IMR-90 (cell line): ENCODE results near the gene HAS3. TPM values are rescaled to one million over a fixed set of nuclear protein-coding genes. Genes with fewer than 3 reads are reported as not detected.

Experiments used
- ATAC-seq: fragments of 200-7000 bp; cut with Tn5 transposase; 2 replicates; pipeline ENCODE4 v1.9.1; 2020; ENCODE audit warnings: low read depth, mild to moderate bottlenecking, moderate library complexity
- BruUV-seq: library from RNA; stranded (reverse); fragments of 400-500 nt; replicated peaks from 2 replicates; lab custom pipeline; 2021; lab: Mats Ljungman, UMichigan
- CTCF ChIA-PET: fragments of 300-600 bp; formaldehyde crosslinking; extraction: SDS; loops from one replicate; lab custom pipeline; 2021; ENCODE audit warnings: antibody characterized with exemption; lab: Yijun Ruan, JAX
- POLR2A ChIA-PET: fragments of 300-600 bp; sonication (Branson Sonifier 250); formaldehyde crosslinking; loops from one replicate; lab custom pipeline; 2022; ENCODE audit warnings: antibody characterized with exemption; ENCODE audit not compliant: unreplicated experiment; lab: Charles Lee
- DNase-seq: peaks from one replicate; pipeline ENCODE4 v3.0.0; 2013
- H2AFZ ChIP-seq: replicated peaks from 2 replicates; pipeline ENCODE3; 2013; ENCODE audit warnings: low read length, mild to moderate bottlenecking; ENCODE audit not compliant: poor library complexity
- H2AK5ac ChIP-seq: 2 replicates; pipeline ENCODE4 v1.6.1; 2013; ENCODE audit warnings: low read depth, low read length, inconsistent platforms
- H2AK9ac ChIP-seq: replicated peaks from 2 replicates; pipeline ENCODE3; 2013; ENCODE audit warnings: mild to moderate bottlenecking, low read depth, low read length, moderate library complexity; ENCODE audit not compliant: poor library complexity
- H2BK120ac ChIP-seq: 2 replicates; pipeline ENCODE4 v1.6.1; 2013; ENCODE audit warnings: low read depth, low read length, inconsistent platforms
- H2BK15ac ChIP-seq: 3 replicates; pipeline ENCODE4 v1.6.1; 2013; ENCODE audit warnings: low read depth, low read length, inconsistent platforms
- H2BK20ac ChIP-seq: 2 replicates; pipeline ENCODE4 v1.6.1; 2013; ENCODE audit warnings: low read depth, mild to moderate bottlenecking, inconsistent platforms, low read length, moderate library complexity
- H2BK5ac ChIP-seq: 2 replicates; pipeline ENCODE4 v1.6.1; 2013; ENCODE audit warnings: mild to moderate bottlenecking, low read depth, low read length, inconsistent platforms; ENCODE audit not compliant: poor library complexity, severe bottlenecking
- H3K14ac ChIP-seq: replicated peaks from 2 replicates; pipeline ENCODE4 v1.6.1; 2013; ENCODE audit warnings: low read depth, low read length, inconsistent platforms
- H3K18ac ChIP-seq: 2 replicates; pipeline ENCODE4 v1.6.1; 2013; ENCODE audit warnings: low read depth, low read length, control low read depth
- H3K23ac ChIP-seq: 2 replicates; pipeline ENCODE4 v1.6.1; 2013; ENCODE audit warnings: low read depth, low read length, inconsistent platforms
- H3K27ac ChIP-seq: 2 replicates; pipeline ENCODE4 v1.5.1; 2013; ENCODE audit warnings: mild to moderate bottlenecking, control low read depth, low read length; ENCODE audit not compliant: insufficient read depth
- H3K27me3 ChIP-seq: 2 replicates; pipeline ENCODE4 v1.6.1; 2013; ENCODE audit warnings: low read length; ENCODE audit not compliant: control insufficient read depth, insufficient read depth
- H3K36me3 ChIP-seq: 2 replicates; pipeline ENCODE4 v1.6.1; 2013; ENCODE audit warnings: low read length, mixed read lengths; ENCODE audit not compliant: control insufficient read depth, insufficient read depth
- H3K4ac ChIP-seq: 2 replicates; pipeline ENCODE4 v1.6.1; 2013; ENCODE audit warnings: low read depth, low read length, inconsistent platforms
- H3K4me1 ChIP-seq: 2 replicates; pipeline ENCODE4 v1.6.1; 2013; ENCODE audit warnings: low read length, mixed read lengths; ENCODE audit not compliant: control insufficient read depth, insufficient read depth
- H3K4me2 ChIP-seq: 2 replicates; pipeline ENCODE4 v1.6.1; 2013; ENCODE audit warnings: low read depth, mild to moderate bottlenecking, control low read depth, low read length, moderate library complexity
- H3K4me3 ChIP-seq: 2 replicates; pipeline ENCODE4 v1.5.1; 2013; ENCODE audit warnings: low read depth, mild to moderate bottlenecking, control low read depth, low read length, moderate library complexity; ENCODE audit not compliant: insufficient read depth
- H3K56ac ChIP-seq: 2 replicates; pipeline ENCODE4 v1.6.1; 2013; ENCODE audit warnings: low read length, inconsistent platforms; ENCODE audit not compliant: insufficient read depth; ENCODE audit errors: extremely low read depth
- H3K79me1 ChIP-seq, 2 experiments: 2 replicates each; pipeline ENCODE4 v1.6.1; 2013; ENCODE audit warnings: low read length in 2 of 2, inconsistent platforms in 1 of 2, low read depth in 1 of 2
- H3K9ac ChIP-seq: 2 replicates; pipeline ENCODE4 v1.6.1; 2013; ENCODE audit warnings: low read depth, low read length, control low read depth
- H3K9me1 ChIP-seq: 2 replicates; pipeline ENCODE4 v1.6.1; 2013; ENCODE audit warnings: low read length, inconsistent platforms; ENCODE audit not compliant: insufficient read depth
- H3K9me3 ChIP-seq: 2 replicates; pipeline ENCODE4 v1.6.1; 2013; ENCODE audit warnings: low read length; ENCODE audit not compliant: control insufficient read depth, insufficient read depth
- H4K20me1 ChIP-seq: 2 replicates; pipeline ENCODE4 v1.6.1; 2013; ENCODE audit warnings: low read length, inconsistent platforms; ENCODE audit not compliant: insufficient read depth
- H4K5ac ChIP-seq: 2 replicates; pipeline ENCODE4 v1.6.1; 2013; ENCODE audit warnings: mild to moderate bottlenecking, low read depth, low read length, control low read depth
- H4K8ac ChIP-seq, 2 experiments: 2 replicates each; pipeline ENCODE4 v1.6.1; 2013; ENCODE audit warnings: low read depth in 2 of 2, low read length in 2 of 2, control low read depth in 1 of 2, inconsistent platforms in 1 of 2
- H4K91ac ChIP-seq: 2 replicates; pipeline ENCODE4 v1.6.1; 2013; ENCODE audit warnings: low read depth, low read length, inconsistent platforms; ENCODE audit not compliant: insufficient read depth
- BHLHE40 ChIP-seq: fragments of 150-350 bp; IDR thresholded peaks from 2 replicates; pipeline ENCODE4 v1.6.1; 2016; ENCODE audit warnings: mild to moderate bottlenecking, low read depth, low read length
- CEBPB ChIP-seq: IDR thresholded peaks from 2 replicates; pipeline ENCODE4 v1.6.1; 2012; ENCODE audit warnings: low read depth, low read length, improper control_type of control experiment
- CHD1 ChIP-seq: IDR thresholded peaks from 2 replicates; pipeline ENCODE4 v1.6.1; 2012; ENCODE audit warnings: low read depth, low read length, improper control_type of control experiment
- CTCF ChIP-seq: conservative IDR thresholded peaks from 2 replicates; pipeline ENCODE4 v1.5.1; 2012; ENCODE audit warnings: mild to moderate bottlenecking, low read depth, low read length, improper control_type of control experiment
- ELK1 ChIP-seq: fragments of 150-350 bp; IDR thresholded peaks from 2 replicates; pipeline ENCODE4 v1.6.1; 2016; ENCODE audit warnings: low read depth, mild to moderate bottlenecking, low read length, moderate library complexity, borderline replicate concordance
- FOS ChIP-seq: fragments of 150-350 bp; IDR thresholded peaks from 2 replicates; pipeline ENCODE4 v1.6.1; 2016; ENCODE audit warnings: low read depth, low read length
- MAFK ChIP-seq: IDR thresholded peaks from 2 replicates; pipeline ENCODE4 v1.6.1; 2012; ENCODE audit warnings: low read depth, low read length, improper control_type of control experiment
- MAZ ChIP-seq: IDR thresholded peaks from 2 replicates; pipeline ENCODE4 v1.6.1; 2012; ENCODE audit warnings: low read depth, mild to moderate bottlenecking, low read length, improper control_type of control experiment, moderate library complexity, borderline replicate concordance
- MXI1 ChIP-seq: IDR thresholded peaks from 2 replicates; pipeline ENCODE4 v1.6.1; 2012; ENCODE audit warnings: low read depth, mild to moderate bottlenecking, low read length, moderate library complexity, borderline replicate concordance
- NFE2L2 ChIP-seq: fragments of 150-350 bp; IDR thresholded peaks from 2 replicates; pipeline ENCODE4 v1.6.1; 2016; ENCODE audit warnings: low read depth, mild to moderate bottlenecking, low read length
- POLR2A ChIP-seq: IDR thresholded peaks from 2 replicates; pipeline ENCODE4 v1.6.1; 2012; ENCODE audit warnings: mild to moderate bottlenecking, low read depth, low read length
- RAD21 ChIP-seq: IDR thresholded peaks from 2 replicates; pipeline ENCODE4 v1.6.1; 2012; ENCODE audit warnings: low read length, improper control_type of control experiment
- RCOR1 ChIP-seq: IDR thresholded peaks from 2 replicates; pipeline ENCODE4 v1.6.1; 2012; ENCODE audit warnings: mild to moderate bottlenecking, low read length, improper control_type of control experiment; ENCODE audit not compliant: insufficient replicate concordance
- RFX5 ChIP-seq: IDR thresholded peaks from 2 replicates; pipeline ENCODE4 v1.8.0; 2012; ENCODE audit warnings: low read depth, mild to moderate bottlenecking, low read length, moderate library complexity
- SMC3 ChIP-seq: fragments of 150-350 bp; IDR thresholded peaks from 2 replicates; pipeline ENCODE4 v1.6.1; 2016; ENCODE audit warnings: low read depth, mild to moderate bottlenecking, antibody characterized with exemption, low read length, moderate library complexity
- USF2 ChIP-seq: fragments of 150-350 bp; IDR thresholded peaks from 2 replicates; pipeline ENCODE4 v1.6.1; 2017; ENCODE audit warnings: mild to moderate bottlenecking, antibody characterized with exemption, low read length, low read depth
- WGBS, 2 experiments: methylation state at CpG; one replicate each; pipeline versions ENCODE4 v1.1.5 to v1.1.7; 2013; ENCODE audit warnings: missing lambda C conversion rate in 2 of 2; ENCODE audit not compliant: insufficient read length in 1 of 2; ENCODE audit errors: extremely low coverage in 2 of 2; 5-methylcytosine and 5-hydroxymethylcytosine counted together
- dilution Hi-C: fragments of 300-500 bp; cut with HindIII; formaldehyde crosslinking; loops from one replicate; pipeline ENCODE4 v1.14.3; 2018; ENCODE audit warnings: low sequenced_read_pairs; ENCODE audit not compliant: unreplicated experiment
- in situ Hi-C: fragments of 300-500 bp; cut with MboI; formaldehyde crosslinking; loops from 3 replicates; pipeline ENCODE4 v1.14.3; 2019; ENCODE audit warnings: low sequenced_read_pairs, inconsistent platforms, mixed read lengths
- intact Hi-C: fragments of 100-400 bp; cut with micrococcal nuclease; formaldehyde crosslinking; loops from 2 replicates; pipeline ENCODE4 v1.10.0; 2022
- polyA plus RNA-seq, 3 experiments: library from polyadenylated mRNA; depleted of rRNA; stranded (reverse); fragments of >200 nt; gene quantifications; 2 replicates each; pipeline ENCODE4 v1.2.3, GENCODE V29; 2012; ENCODE audit warnings: low replicate concordance in 1 of 3
- total RNA-seq: library from RNA; depleted of rRNA; stranded (reverse); fragments of >200 nt; gene quantifications from 2 replicates; pipeline ENCODE4 v1.2.3, GENCODE V29; 2012

Gene HAS3
- total and polyA plus RNA-seq, 2 of the 4 experiments (the other 2 are of a cell fraction): 0.36 to 0.97 TPM

- Histone ChIP-seq H4K5ac (no peak overlapping the region), H3K9me3 (no peaks in the 10 kb centered on the region), H2AK5ac (no peak overlapping the region), H3K4me2 (no peak overlapping the region), H4K91ac (no peak overlapping the region), H2BK120ac (no peak overlapping the region), H3K56ac (no peak overlapping the region), H2BK20ac (no peak overlapping the region), H3K4me3 (no peak overlapping the region), H3K79me1 (peaks cover 17 to 51% of the 10 kb centered on the region in 2 experiments), H3K18ac (no peak overlapping the region), H2AK9ac (no peak overlapping the region), H3K27me3 (no peaks in the 10 kb centered on the region), H2BK15ac (no peak overlapping the region), H3K23ac (no peak overlapping the region), H3K4ac (no peak overlapping the region), H3K4me1 (no peaks in the 10 kb centered on the region), H3K9ac (no peak overlapping the region), H3K9me1 (no peaks in the 10 kb centered on the region; the same call in 1 of the 2 replicates), H3K27ac (no peak overlapping the region), H3K36me3 (peaks cover 3% of the 10 kb centered on the region), H3K14ac (no peak overlapping the region), H2BK5ac (no peak overlapping the region), H4K20me1 (peaks cover 39% of the 10 kb centered on the region), H2AFZ (no peak overlapping the region), H4K8ac (no peak overlapping the region)
- 90% methylated on average over 3 of the region's 3 CpGs; no CpG with 5 or more reads in 1 of the 2 experiments for WGBS, 2 experiments
- dilution Hi-C loops: no loop called here
- in situ Hi-C loops: no loop called here
- DNase-seq (no peak), ATAC-seq (no peak)
- intact Hi-C loops: loop anchor here (10.0 kb wide), 1 partner anchor 531 kb away; no protein-coding TSS in a partner anchor
- ChIA-PET POLR2A (no interaction called here), CTCF (no interaction called here)
- TF ChIP-seq RAD21 (no peak), BHLHE40 (no peak), NFE2L2 (no peak), SMC3 (no peak), MAFK (no peak), ELK1 (no peak), MAZ (no peak), FOS (no peak), USF2 (no peak), RCOR1 (no peak), RFX5 (no peak), POLR2A (no peak), MXI1 (no peak), CEBPB (no peak), CTCF (no peak), CHD1 (no peak)
- BruUV-seq: no TSS peak
These were observed 20.8 kb downstream of the HAS3 start for GRCh38 chr16:69126221-69126620.
